Activated CD4-positive, alpha-beta T cell treated with anti-CD3 and anti-CD28 coated beads for 24 hours (primary cell): ENCODE data around the gene ANO10.

Source experiments
- DNase-seq, 2 donors: peaks; one replicate each; pipeline ENCODE4 v3.0.0-alpha.2; 2020; ENCODE audit warnings: low read depth in 2 of 2

The ANO10 gene

GRCh38 chr3:43348350-43348749 is 273.5 kb downstream of the ANO10 start:
- no peak for DNase-seq

GRCh38 chr3:43347774-43348173 is 274.0 kb downstream of the ANO10 start:
- DNase-seq = no peak

GRCh38 chr3:43346978-43347749 is 274.6 kb downstream of the ANO10 start:
- DNase-seq = no peak

GRCh38 chr3:43345877-43346276 is 275.9 kb downstream of the ANO10 start:
- no peak for DNase-seq

- no peak for DNase-seq
Observed at GRCh38 chr3:43345246-43345645, 276.6 kb downstream of the ANO10 start.

GRCh38 chr3:43344520-43344919 is 277.3 kb downstream of the ANO10 start:
- no peak for DNase-seq

- no peak for DNase-seq
Observed at GRCh38 chr3:43343815-43344214, 278.0 kb downstream of the ANO10 start.

GRCh38 chr3:43343185-43343584 is 278.6 kb downstream of the ANO10 start:
- DNase-seq = no peak

- no peak for DNase-seq
Observed at GRCh38 chr3:43341788-43342187, 280.0 kb downstream of the ANO10 start.

- no peak for DNase-seq
Observed at GRCh38 chr3:43340403-43340802, 281.4 kb downstream of the ANO10 start.

- no peak for DNase-seq
Observed at GRCh38 chr3:43338295-43338694, 283.5 kb downstream of the ANO10 start.

- no peak for DNase-seq
Observed at GRCh38 chr3:43335799-43336198, 286.0 kb downstream of the ANO10 start.

GRCh38 chr3:43334976-43335375 is 286.8 kb downstream of the ANO10 start:
- DNase-seq = no peak

- DNase-seq = no peak
Observed at GRCh38 chr3:43331381-43331780, 290.4 kb downstream of the ANO10 start.

GRCh38 chr3:43330981-43331380 is 290.8 kb downstream of the ANO10 start:
- no peak for DNase-seq

- DNase-seq = no peak
Observed at GRCh38 chr3:43328653-43329052, 293.2 kb downstream of the ANO10 start.

- no peak for DNase-seq
Observed at GRCh38 chr3:43327582-43327979, 294.2 kb downstream of the ANO10 start.

GRCh38 chr3:43326891-43327581 is 294.8 kb downstream of the ANO10 start:
- no peak for DNase-seq

- DNase-seq = no peak
Observed at GRCh38 chr3:43323541-43323940, 298.3 kb downstream of the ANO10 start.

GRCh38 chr3:43320288-43320687 is 301.5 kb downstream of the ANO10 start:
- no peak for DNase-seq

GRCh38 chr3:43319794-43320193 is 302.0 kb downstream of the ANO10 start:
- DNase-seq = no peak

- no peak for DNase-seq
Observed at GRCh38 chr3:43319376-43319775, 302.4 kb downstream of the ANO10 start.
